Measurements from ENCODE around the gene PLK3. TPM values are rescaled to one million over a fixed set of nuclear protein-coding genes. Genes with fewer than 3 reads are reported as not detected.

The PLK3 gene
- total and polyA plus RNA-seq, 9 of the 15 experiments (the other 6 are each of a cell fraction or from before 2014, with no cell fraction given) = 0.52 to 22.7 (median 11.0) TPM

DNA sequence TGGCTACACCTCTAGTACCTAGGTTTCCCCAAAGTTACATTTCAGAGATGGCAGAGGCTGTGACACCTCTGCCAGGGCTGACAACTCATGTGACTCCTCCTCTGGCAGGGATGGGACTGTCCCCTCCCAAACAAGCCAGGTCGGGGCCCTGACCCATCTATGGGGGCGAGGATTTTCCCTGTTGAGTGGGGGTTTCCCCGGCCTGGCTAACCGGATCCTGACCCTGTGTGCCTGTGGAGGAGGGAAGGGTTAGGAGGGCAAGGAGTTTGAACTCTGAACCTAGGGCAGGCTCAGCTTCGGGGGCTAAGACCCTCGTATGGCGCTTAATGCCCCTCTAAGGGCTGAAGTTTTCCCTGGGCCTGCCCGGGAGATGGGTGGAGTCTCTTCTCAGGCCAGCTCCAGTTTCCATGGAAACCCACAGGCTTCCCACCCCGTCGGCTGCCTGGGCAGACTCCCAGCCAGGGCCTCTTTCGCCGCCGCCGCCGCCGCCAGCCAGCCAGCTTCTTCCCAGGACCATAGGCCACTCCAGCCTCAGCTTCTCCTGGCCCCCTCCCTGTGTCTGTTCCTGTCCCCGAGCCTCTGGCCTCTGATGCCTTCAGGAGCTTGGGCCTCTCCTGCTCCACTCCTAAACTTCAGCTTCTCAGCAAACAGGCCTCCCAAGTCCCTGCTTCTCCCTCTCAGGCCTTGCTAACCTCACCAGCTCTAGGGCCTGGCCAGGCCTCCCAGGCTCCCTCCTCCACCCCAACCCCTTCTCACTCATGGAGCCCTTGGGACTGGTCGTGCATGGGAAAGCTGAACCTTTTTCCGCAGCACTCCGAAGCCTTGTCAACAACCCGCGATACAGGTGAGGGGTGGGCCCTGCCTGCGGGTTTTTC, 8.1 kb downstream of the PLK3 start, which contains the start of gene BTBD19 (continued):
- TF ChIP-seq EWSR1 (IDR thresholded peaks at IDR 0.05; ENCODE audit: borderline replicate concordance, low read depth, partially characterized antibody) (no peak), XRCC3 (IDR thresholded peaks at IDR 0.05) (no peak), NBN (IDR thresholded peaks at IDR 0.05; ENCODE audit: low read depth) (no peak), TRIM24 (IDR thresholded peaks at IDR 0.05) (no peak), GTF2A2 (tag; IDR thresholded peaks at IDR 0.05) (peak; percentile 68; the same call in 1 of the 2 replicates), TEAD1 (CRISPR knock-in tag; IDR thresholded peaks at IDR 0.05) (no peak), STAT5B (CRISPR knock-in tag; IDR thresholded peaks at IDR 0.05) (no peak), SMARCB1 (IDR thresholded peaks at IDR 0.05; ENCODE audit: insufficient read length, low read depth) (no peak), RFX5 (IDR thresholded peaks at IDR 0.05; ENCODE audit: low read depth, low read length) (no peak), ZNF263 (CRISPR knock-in tag; IDR thresholded peaks at IDR 0.05; ENCODE audit: borderline replicate concordance) (no peak), RUNX1 (IDR thresholded peaks at IDR 0.05; ENCODE audit: low read depth) (no peak), SIX5 (IDR thresholded peaks at IDR 0.05; ENCODE audit: borderline replicate concordance in 1 of 2, insufficient read depth in 1 of 2, low read depth in 1 of 2, low read length in 2 of 2) (no peak)
- TF ChIP-seq, protein P1, sequence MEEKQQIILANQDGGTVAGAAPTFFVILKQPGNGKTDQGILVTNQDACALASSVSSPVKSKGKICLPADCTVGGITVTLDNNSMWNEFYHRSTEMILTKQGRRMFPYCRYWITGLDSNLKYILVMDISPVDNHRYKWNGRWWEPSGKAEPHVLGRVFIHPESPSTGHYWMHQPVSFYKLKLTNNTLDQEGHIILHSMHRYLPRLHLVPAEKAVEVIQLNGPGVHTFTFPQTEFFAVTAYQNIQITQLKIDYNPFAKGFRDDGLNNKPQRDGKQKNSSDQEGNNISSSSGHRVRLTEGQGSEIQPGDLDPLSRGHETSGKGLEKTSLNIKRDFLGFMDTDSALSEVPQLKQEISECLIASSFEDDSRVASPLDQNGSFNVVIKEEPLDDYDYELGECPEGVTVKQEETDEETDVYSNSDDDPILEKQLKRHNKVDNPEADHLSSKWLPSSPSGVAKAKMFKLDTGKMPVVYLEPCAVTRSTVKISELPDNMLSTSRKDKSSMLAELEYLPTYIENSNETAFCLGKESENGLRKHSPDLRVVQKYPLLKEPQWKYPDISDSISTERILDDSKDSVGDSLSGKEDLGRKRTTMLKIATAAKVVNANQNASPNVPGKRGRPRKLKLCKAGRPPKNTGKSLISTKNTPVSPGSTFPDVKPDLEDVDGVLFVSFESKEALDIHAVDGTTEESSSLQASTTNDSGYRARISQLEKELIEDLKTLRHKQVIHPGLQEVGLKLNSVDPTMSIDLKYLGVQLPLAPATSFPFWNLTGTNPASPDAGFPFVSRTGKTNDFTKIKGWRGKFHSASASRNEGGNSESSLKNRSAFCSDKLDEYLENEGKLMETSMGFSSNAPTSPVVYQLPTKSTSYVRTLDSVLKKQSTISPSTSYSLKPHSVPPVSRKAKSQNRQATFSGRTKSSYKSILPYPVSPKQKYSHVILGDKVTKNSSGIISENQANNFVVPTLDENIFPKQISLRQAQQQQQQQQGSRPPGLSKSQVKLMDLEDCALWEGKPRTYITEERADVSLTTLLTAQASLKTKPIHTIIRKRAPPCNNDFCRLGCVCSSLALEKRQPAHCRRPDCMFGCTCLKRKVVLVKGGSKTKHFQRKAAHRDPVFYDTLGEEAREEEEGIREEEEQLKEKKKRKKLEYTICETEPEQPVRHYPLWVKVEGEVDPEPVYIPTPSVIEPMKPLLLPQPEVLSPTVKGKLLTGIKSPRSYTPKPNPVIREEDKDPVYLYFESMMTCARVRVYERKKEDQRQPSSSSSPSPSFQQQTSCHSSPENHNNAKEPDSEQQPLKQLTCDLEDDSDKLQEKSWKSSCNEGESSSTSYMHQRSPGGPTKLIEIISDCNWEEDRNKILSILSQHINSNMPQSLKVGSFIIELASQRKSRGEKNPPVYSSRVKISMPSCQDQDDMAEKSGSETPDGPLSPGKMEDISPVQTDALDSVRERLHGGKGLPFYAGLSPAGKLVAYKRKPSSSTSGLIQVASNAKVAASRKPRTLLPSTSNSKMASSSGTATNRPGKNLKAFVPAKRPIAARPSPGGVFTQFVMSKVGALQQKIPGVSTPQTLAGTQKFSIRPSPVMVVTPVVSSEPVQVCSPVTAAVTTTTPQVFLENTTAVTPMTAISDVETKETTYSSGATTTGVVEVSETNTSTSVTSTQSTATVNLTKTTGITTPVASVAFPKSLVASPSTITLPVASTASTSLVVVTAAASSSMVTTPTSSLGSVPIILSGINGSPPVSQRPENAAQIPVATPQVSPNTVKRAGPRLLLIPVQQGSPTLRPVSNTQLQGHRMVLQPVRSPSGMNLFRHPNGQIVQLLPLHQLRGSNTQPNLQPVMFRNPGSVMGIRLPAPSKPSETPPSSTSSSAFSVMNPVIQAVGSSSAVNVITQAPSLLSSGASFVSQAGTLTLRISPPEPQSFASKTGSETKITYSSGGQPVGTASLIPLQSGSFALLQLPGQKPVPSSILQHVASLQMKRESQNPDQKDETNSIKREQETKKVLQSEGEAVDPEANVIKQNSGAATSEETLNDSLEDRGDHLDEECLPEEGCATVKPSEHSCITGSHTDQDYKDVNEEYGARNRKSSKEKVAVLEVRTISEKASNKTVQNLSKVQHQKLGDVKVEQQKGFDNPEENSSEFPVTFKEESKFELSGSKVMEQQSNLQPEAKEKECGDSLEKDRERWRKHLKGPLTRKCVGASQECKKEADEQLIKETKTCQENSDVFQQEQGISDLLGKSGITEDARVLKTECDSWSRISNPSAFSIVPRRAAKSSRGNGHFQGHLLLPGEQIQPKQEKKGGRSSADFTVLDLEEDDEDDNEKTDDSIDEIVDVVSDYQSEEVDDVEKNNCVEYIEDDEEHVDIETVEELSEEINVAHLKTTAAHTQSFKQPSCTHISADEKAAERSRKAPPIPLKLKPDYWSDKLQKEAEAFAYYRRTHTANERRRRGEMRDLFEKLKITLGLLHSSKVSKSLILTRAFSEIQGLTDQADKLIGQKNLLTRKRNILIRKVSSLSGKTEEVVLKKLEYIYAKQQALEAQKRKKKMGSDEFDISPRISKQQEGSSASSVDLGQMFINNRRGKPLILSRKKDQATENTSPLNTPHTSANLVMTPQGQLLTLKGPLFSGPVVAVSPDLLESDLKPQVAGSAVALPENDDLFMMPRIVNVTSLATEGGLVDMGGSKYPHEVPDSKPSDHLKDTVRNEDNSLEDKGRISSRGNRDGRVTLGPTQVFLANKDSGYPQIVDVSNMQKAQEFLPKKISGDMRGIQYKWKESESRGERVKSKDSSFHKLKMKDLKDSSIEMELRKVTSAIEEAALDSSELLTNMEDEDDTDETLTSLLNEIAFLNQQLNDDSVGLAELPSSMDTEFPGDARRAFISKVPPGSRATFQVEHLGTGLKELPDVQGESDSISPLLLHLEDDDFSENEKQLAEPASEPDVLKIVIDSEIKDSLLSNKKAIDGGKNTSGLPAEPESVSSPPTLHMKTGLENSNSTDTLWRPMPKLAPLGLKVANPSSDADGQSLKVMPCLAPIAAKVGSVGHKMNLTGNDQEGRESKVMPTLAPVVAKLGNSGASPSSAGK (IDR thresholded peaks at IDR 0.05) = 0 out of 2 replicates have a peak, but pooled peaks have one; percentile 18
- TF ChIP-seq, protein P2, sequence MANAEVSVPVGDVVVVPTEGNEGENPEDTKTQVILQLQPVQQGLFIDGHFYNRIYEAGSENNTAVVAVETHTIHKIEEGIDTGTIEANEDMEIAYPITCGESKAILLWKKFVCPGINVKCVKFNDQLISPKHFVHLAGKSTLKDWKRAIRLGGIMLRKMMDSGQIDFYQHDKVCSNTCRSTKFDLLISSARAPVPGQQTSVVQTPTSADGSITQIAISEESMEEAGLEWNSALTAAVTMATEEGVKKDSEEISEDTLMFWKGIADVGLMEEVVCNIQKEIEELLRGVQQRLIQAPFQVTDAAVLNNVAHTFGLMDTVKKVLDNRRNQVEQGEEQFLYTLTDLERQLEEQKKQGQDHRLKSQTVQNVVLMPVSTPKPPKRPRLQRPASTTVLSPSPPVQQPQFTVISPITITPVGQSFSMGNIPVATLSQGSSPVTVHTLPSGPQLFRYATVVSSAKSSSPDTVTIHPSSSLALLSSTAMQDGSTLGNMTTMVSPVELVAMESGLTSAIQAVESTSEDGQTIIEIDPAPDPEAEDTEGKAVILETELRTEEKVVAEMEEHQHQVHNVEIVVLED (CRISPR knock-in tag; IDR thresholded peaks at IDR 0.05) = 0 out of 2 replicates have a peak, but pooled peaks have one; percentile 4
